HK-2 (cell line): ENCODE measurements around the gene PPP1R27.

Source experiments
- DNase-seq: peaks from one replicate; pipeline ENCODE4 v3.0.0-alpha.2; 2018; ENCODE audit not compliant: unreplicated experiment

PPP1R27 gene

DNA sequence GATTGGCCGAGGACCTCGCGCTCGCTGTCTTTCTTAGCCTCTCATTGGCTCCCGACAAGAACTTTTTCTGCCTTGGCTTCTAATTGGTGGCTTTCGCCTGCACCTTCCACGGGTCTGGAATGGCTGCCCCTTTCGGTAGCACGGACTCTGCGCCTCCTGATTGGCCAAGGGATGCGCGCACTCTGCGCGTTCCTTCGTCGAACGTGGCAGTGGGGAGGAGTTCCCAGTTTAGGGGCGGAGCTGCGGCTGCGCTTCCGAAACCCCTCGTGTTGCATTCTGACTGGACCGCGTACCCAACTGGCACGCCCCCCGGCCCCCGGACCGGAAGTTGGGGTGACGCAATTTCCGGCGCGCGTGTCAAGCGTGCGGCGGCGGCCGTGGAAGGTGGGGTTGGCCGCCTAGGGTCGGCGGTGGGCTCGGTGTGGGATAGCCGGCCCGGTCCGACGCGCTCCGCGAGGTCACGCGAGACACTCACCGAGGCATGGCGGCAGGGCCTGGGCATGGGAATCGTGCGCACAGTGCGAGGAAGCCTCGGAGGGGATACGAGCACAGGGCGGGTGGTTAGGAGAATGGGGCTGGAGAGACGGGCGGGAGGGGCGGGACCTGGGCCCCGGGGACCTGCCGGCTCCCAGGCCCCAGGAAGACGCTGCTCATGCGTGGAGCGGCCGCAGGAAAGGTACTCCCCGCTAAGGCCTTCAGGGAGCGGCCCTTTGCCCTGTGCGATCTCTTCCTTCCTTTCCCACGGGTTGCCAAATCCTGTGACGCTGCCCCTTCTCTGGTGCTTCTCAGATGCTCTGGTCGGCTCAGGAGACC lies 26.1 kb upstream of the PPP1R27 start:
- DNase-seq = peak; percentile 99

- DNase-seq = no peak
Measured at GRCh38 chr17:81859906-81860755, 25.3 kb upstream of the PPP1R27 start, which contains the start of gene P4HB. TSS of gene P4HB (minus strand) at chr17:81860535. CDS start at chr17:81860471, 64 bp downstream.

- no peak for DNase-seq
Measured at GRCh38 chr17:81858967-81859905, 24.4 kb upstream of the PPP1R27 start.

DNA sequence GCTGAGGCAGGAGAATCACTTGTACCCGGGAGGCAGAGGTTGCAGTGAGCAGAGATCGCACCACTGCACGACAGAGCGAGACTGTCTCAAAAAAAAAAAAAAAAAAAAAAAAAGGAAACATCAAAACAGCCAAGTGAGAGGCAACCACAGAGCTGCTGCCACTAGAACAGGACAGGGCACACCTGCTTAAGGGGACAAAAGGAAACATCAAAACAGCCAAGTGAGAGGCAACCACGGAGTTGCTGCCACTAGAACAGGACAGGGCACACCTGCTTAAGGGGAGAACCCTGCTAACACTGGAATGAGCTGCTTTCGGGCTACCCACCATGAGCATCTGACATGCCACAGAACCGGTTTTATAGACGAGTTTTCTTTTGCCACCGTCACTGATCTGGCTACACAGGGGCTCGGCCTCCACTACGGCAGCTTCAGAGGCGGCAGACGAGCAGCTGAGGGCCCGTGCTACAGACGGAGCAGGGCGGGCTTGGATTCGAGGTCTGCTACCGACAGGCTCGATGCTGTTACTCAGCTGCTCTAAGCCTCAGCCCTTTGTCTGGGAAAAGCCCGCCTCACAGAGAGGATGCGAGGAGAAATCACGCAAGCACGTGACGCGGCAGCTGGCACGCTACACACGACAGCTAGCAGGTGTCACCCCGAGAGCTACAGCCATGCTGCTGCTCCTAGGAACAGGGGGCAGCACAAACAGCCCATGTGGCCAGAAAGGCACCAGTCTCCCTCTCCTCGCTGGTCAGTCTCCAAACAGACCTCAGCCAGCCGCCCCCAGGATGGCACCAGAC lies 23.5 kb upstream of the PPP1R27 start:
- DNase-seq = no peak

DNA sequence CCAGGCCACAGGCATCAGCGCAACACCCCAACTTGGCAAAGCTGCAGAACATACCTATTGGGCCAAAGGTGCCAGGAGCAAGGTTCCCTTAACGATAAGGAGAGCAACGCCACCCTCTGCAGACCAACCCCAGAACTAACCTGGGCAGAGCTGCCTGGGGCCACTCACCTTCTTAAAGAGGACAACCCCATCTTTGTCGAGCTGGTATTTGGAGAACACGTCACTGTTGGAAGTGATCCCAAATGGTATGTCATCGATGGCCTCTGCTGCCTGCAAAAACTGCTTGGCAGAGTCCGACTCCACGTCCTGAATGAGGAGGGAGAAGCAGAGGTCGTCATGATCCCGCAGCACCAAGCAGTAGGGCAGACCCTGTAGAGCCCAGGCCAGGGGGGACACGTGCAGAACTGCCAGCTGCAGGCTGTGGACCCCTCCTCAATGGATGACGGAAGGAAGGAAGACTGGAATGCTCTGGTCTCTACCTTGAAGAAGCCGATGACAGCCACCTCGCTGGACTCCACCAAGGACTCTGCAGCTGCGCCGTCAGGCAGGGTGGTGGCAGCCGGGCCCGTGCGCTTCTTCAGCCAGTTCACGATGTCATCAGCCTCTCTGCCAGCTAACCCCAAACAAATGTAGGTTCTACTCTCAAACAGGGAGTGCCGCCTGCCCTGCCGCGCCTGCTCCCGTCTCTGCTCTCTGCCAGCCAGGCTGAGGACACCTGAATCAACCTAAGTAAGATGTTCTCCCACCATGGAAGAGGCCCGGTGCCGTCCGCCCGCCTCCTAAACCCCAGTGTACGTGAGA lies 20.3 kb upstream of the PPP1R27 start:
- DNase-seq = no peak

GRCh38 chr17:81852237-81852636 lies 17.4 kb upstream of the PPP1R27 start:
- no peak for DNase-seq

DNA sequence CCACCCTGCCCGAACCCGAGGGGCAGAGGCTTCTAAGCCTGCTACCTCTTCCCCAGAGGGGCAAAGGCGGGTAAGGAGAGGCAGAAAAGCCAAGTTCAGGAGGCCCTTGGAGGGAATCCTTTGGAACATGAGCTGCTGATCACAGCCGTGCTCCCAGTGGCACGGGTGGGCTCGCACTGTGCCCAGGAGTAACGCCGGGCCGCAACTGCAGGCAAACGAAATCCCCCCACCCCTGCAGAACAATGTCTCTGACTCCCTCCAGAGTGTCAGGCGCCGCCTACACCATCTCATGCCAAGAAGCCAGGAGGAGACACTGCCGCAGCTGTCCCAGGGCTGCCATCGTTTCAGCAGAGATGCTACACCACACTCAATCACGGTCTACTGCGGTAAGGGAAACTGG lies 16.6 kb upstream of the PPP1R27 start:
- no peak for DNase-seq

DNA sequence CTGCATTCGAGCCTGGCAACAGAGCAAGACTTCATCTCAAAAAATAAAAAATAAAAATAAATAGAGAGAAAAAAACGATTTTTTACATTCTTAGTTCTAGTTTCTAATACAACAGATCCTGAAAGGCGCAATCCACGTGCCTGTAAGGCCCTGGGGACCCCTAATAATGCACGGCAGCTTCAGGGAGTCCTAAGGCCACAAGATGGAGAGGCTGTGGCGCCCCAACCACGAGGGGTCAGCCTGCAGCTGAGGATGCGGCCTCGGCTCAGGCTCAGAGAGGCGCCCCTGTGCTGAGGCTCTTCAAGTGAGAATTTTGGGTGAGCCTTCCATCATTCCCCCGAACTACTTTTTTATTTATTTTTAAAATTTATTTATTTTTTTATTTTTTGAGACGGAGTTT lies 14.6 kb upstream of the PPP1R27 start:
- DNase-seq = no peak

GRCh38 chr17:81846743-81847689 lies 12.2 kb upstream of the PPP1R27 start:
- DNase-seq = no peak

DNA sequence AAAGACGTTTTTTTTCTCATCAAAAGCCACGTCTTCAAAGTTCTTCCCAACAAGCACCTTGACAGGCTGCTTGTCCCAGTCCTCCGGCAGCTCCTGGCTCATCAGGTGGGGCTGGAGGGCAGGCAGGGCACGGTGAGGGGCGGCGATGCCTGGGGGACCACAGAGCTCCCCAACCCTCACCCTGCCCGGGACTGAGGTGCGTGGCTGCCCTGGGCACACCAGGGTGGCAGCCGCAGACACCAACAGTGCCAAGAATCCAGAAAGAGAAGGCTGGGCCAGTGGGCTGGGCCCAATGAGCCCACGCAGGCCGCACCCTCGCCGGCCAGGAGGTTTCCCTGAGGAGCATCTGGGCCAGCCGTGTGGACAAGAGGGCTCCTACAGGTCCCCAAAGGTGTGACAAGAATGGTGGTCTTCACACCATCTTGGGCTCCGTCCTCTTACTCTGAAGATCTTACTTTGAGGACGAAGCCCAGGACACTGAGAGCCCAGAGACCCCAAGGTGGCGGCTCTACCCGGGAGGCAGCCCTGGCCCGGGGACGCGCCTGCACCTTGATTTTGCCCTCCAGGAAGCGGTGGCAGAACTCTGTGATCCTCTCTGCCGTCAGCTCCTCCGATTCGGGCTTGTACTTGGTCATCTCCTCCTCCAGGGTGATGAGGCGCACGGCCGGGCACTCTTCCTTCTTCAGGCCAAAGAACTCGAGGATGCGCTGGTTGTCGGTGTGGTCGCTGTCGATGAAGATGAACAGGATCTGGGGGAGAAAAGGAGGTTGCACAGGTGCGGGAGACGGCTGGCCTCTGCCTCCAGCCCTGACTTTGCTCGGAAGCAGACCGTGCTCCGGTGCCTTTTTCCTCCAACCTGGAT lies 11.3 kb upstream of the PPP1R27 start:
- DNase-seq = no peak

DNA sequence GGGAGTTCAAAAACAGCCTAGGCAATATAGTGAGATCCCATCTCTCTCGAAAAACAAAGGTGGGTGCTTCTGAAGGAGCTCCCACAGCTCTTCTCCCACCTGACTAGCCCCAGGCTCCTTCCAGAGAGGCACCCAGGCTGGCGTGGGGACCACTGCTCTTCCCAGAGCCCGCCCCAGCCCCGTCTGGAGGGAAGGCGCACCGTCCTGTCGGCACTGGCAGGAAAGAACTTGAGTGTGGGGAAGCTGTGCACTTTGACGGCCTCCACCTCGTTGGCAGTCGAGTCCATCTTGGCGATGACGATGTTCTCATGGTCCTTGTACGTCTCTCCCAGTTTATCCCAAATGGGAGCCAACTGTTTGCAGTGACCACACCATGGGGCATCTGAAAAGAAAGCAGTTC lies 10.5 kb upstream of the PPP1R27 start:
- no peak for DNase-seq

DNA sequence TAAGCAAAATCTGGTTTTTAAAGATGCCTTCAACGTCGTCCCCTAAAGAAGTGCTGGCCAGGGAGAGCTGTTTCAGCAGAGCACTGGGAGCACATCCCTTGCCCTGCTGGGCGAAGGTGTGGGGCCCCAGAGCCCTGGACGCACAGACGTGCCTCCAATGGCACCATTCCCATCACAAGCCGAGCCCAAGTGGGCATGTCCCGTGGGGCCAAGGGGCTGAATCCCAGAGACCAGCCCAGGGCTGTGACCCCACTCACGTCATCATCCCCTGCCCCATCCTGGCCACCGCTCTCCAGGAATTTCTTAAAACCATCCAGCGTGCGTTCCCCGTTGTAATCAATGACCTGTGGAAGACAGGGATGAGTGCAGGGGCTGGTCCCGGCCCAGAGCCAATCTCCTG lies 10.0 kb upstream of the PPP1R27 start:
- DNase-seq = no peak

DNA sequence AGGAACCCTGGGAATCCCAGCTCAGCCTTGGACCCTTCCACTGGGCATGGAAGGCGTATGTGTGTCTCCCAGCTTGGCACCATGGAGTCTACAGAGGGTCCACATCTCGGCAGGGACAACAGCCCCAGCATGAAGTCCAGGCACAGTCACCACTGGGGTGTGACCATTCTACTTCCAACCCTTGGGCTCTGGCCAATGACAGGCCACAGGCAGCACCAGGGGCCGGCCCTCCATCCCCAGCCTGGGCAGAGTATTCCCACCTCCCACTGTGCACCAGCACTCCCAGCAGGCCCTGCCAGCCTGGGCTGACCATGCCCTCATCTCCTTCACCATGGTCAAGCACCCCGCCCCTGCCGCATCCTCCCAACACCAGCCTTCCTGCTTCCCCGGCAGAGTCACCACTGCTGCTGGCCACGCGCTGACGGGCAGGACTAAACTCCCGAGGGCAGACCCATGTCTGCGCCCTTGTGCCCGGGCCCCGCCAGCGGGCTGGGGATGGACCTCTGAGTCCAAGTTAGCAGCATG lies 9.5 kb upstream of the PPP1R27 start:
- no peak for DNase-seq

DNA sequence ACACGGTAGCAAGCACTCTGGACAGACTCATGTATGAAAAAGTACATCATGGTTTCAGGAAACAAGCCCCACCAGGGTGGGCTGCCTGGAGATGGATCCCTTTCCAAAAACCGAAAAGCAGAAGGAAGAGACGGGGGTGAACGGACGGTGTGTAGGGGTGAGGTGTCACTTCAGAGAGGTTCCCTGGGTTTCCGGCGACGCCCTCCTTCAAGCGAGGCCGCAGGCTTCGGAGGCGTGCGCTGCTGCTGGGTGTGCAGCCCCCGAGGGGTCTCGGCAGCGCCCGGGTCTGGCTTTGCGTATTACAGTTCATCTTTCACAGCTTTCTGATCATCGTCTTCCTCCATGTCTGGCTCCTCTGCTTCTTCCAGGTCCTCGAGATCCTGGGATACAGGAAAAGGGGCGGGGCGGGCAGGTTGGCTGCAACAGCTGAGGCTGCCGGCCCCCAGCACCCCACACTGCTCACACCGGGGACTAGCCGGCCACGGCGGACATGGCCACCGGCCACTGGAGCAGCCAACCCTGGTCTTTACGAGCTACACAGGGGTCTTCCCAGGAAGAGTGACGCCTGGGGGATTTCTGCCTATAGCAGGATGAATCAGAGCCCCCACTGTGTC lies 9.0 kb upstream of the PPP1R27 start:
- no peak for DNase-seq

- no peak for DNase-seq
Measured at GRCh38 chr17:81842725-81843504, 8.1 kb upstream of the PPP1R27 start.

GRCh38 chr17:81842378-81842724 lies 7.5 kb upstream of the PPP1R27 start:
- no peak for DNase-seq

DNA sequence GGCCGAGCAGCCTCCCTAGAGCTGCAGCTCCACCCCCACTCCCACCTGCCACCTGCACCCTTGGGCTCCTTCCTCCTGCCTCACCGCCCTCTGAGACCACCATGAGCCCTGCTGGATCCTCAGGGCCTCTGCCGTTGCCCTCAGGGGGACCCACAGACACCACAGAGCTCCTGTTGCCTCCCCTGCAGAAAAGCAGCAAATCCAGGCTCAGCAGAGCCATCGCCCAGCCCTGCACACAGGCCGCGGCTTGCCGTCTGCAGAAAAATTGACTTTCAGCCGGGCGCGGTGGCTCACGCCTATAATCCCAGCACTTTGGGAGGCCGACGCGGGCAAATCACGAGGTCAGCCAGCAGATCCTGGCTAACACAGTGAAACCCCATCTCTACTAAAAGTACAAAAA lies 7.0 kb upstream of the PPP1R27 start:
- DNase-seq = no peak
